Caki2 (cell line): Measurements from ENCODE around the gene SLC30A4. TPM values are rescaled to one million over a fixed set of nuclear protein-coding genes. Genes with fewer than 3 reads are reported as not detected.
A peak's percentile ranks its signal among the peaks of the same experiment; 100 is the strongest.

ENCODE experiments used
- DNase-seq: peaks from one replicate; pipeline ENCODE4 v3.0.0-alpha.2; 2015; ENCODE audit warnings: low read depth
- in situ Hi-C: cut with HindIII; loops from 2 replicates; pipeline ENCODE4 v1.10.0; 2016; ENCODE audit warnings: low sequenced_read_pairs, low pct_unique_long_range_greater_than_20kb, mixed read lengths
- total RNA-seq: library from RNA; depleted of rRNA; stranded (reverse); fragments of >200 nt; shearing (Covaris generic); gene quantifications from 2 replicates; pipeline ENCODE4 v1.2.3, GENCODE V29; 2014; ENCODE audit warnings: low replicate concordance; rRNA removed

The SLC30A4 gene
- total RNA-seq, 1 experiment from 2014 or later = 3.0 TPM

- no peak for DNase-seq
- in situ Hi-C loops = no loop called here
These were observed 88.4 kb downstream of the SLC30A4 start for GRCh38 chr15:45434078-45434567.

GRCh38 chr15:45431511-45431910 is 91.0 kb downstream of the SLC30A4 start:
- no peak for DNase-seq
- in situ Hi-C loops = no loop called here

- peak; percentile 74 for DNase-seq
- in situ Hi-C loops = no loop called here
These were observed 92.4 kb downstream of the SLC30A4 start for GRCh38 chr15:45429941-45430792.

Other genes with a start within 250 kb of the SLC30A4 start
- gene GATM, start 144.2 kb downstream of the SLC30A4 start, total RNA-seq = 7.6 and 22.0 TPM in 2 replicates
- 37.2 and 66.1 TPM in 2 replicates for gene BLOC1S6, start 64.6 kb upstream of the SLC30A4 start, total RNA-seq
- 165 and 205 TPM in 2 replicates for gene SQOR, start 112.3 kb upstream of the SLC30A4 start, total RNA-seq